Right lobe of liver (tissue), 6 donors: ENCODE data around the gene DMP1. TPM values are rescaled to one million over a fixed set of nuclear protein-coding genes. Genes with fewer than 3 reads are reported as not detected.

Experiments
- ATAC-seq, 4 donors: fragments of 200-7000 bp; cut with Tn5 transposase; one replicate each; pipeline ENCODE4 v1.9.1; 2020; ENCODE audit warnings: mild to moderate bottlenecking in 4 of 4, moderate library complexity in 4 of 4
- DNase-seq, 3 donors: peaks; one replicate each; pipeline ENCODE4 v3.0.0-alpha.2; 2020
- H3K27ac ChIP-seq, 3 donors: fragments of 200-600 bp; one replicate each; pipeline ENCODE4 v1.8.0; 2022
- H3K27me3 ChIP-seq, 2 donors: fragments of 200-600 bp; one replicate each; pipeline ENCODE4 v1.8.0; 2022
- H3K36me3 ChIP-seq, 4 donors: fragments of 200-600 bp; sonication (generic) in 1 of 4; one replicate each; pipeline versions ENCODE4 v1.5.1 to v1.8.0; 2017 to 2022; ENCODE audit warnings: control low read depth in 1 of 4
- H3K4me1 ChIP-seq, 4 donors: fragments of 200-600 bp; sonication (generic) in 1 of 4; one replicate each; pipeline versions ENCODE4 v1.5.1 to v1.8.0; 2017 to 2022; ENCODE audit warnings: control low read depth in 1 of 4
- H3K4me3 ChIP-seq, 3 donors: fragments of 200-600 bp; one replicate each; pipeline ENCODE4 v1.8.0; 2022
- H3K9me3 ChIP-seq, 4 donors: fragments of 200-600 bp; sonication (generic) in 1 of 4; one replicate each; pipeline versions ENCODE4 v1.5.1 to v1.8.0; 2017 to 2022; ENCODE audit warnings: control low read depth in 1 of 4
- CTCF ChIP-seq, 4 donors: fragments of 200-600 bp in 3 of 4; fragments of 450-650 bp in 1 of 4; IDR thresholded peaks; one replicate each; pipeline versions ENCODE4 v1.5.1 to v1.8.0; 2016 to 2022; ENCODE audit warnings: antibody characterized with exemption in 4 of 4, mild to moderate bottlenecking in 2 of 4
- POLR2A ChIP-seq: fragments of 450-650 bp; IDR thresholded peaks from one replicate; pipeline ENCODE4 v1.6.1; 2017; ENCODE audit warnings: antibody characterized with exemption, mild to moderate bottlenecking
- WGBS: methylation state at CpG from one replicate; pipeline ENCODE4 v1.1.6; 2018; ENCODE audit warnings: low coverage, low lambda C conversion rate; ENCODE audit not compliant: insufficient coverage; ENCODE audit errors: missing lambda C conversion rate; 5-methylcytosine and 5-hydroxymethylcytosine counted together
- intact Hi-C, 2 donors: fragments of 100-400 bp; cut with DNase I; formaldehyde crosslinking; loops; one replicate each; pipeline versions ENCODE4 v1.11.2 to v1.14.1; 2022
- total RNA-seq, 6 experiments: library from RNA; depleted of rRNA in 2 of 6; stranded (reverse); fragments of >200 nt in 2 of 6; fragmentation: NEBNext Ultra II Directional in 3 of 6; extraction: Animal tissue kit (Norgen Biotek cat#: 25700) in 3 of 6; gene quantifications; one replicate each; pipeline versions ENCODE4 v1.1.0 to v1.2.4, GENCODE V29; 2016 to 2023
- donor health status: DM: no; HTN: yes; CAD: no.
- donor health status: DM: no; HTN: no; CAD: no.
- donor health status: DM: no; HTN: no; CAD: no.
- donor health status: DM: no; HTN: yes; CAD: no.
- donor health status: DM: no; HTN: yes; CAD: no.

DMP1 gene
- total RNA-seq, 6 experiments from 2014 or later, result not detected

- TF ChIP-seq CTCF (IDR thresholded peaks at IDR 0.05) (no peak), POLR2A (no peak)
- no peak for ATAC-seq
- H3K27ac ChIP-seq, result no peak overlapping the region
Observed at GRCh38 chr4:87654487-87655044, 4.5 kb downstream of the DMP1 start.

GRCh38 chr4:87657525-87657924, 7.4 kb downstream of the DMP1 start:
- Histone ChIP-seq H3K27ac (no peak overlapping the region), H3K4me3 (no peak overlapping the region), H3K27me3 (no peaks in the 10 kb centered on the region), H3K36me3 (no peaks in the 10 kb centered on the region), H3K9me3 (no peaks in the 10 kb centered on the region), H3K4me1 (no peaks in the 10 kb centered on the region)
- intact Hi-C loops, result no loop called here
- DNase-seq (no peak), ATAC-seq (peak in 1 of 4 donors; percentile 48)
- 37% methylated on average over 3 of the region's 3 CpGs for WGBS
- TF ChIP-seq CTCF (IDR thresholded peaks at IDR 0.05) (no peak), POLR2A (no peak)

More at GRCh38 chr4:87654487-87655044, 4.5 kb downstream of the DMP1 start:
- Histone ChIP-seq H3K27me3 (no peaks in the 10 kb centered on the region), H3K36me3 (no peaks in the 10 kb centered on the region), H3K9me3 (no peaks in the 10 kb centered on the region), H3K4me1 (no peaks in the 10 kb centered on the region), H3K4me3 (no peak overlapping the region)
- 33% methylated on average over 1 of the region's 1 CpG for WGBS
- intact Hi-C loops, result no loop called here
- no peak for DNase-seq

GRCh38 chr4:87659247-87659931, 9.3 kb downstream of the DMP1 start:
- intact Hi-C loops, result no loop called here
- TF ChIP-seq POLR2A, result no peak
- TF ChIP-seq CTCF (IDR thresholded peaks at IDR 0.05), result no peak
- H3K27ac ChIP-seq, result no peak overlapping the region
- DNase-seq (no peak), ATAC-seq (no peak)
- no peaks in the 10 kb centered on the region for H3K27me3 ChIP-seq
- no peaks in the 10 kb centered on the region for H3K4me1 ChIP-seq
- WGBS, result 46% methylated on average over 2 of the region's 3 CpGs
- no peaks in the 10 kb centered on the region for H3K9me3 ChIP-seq
- no peak overlapping the region for H3K4me3 ChIP-seq
- H3K36me3 ChIP-seq, result no peaks in the 10 kb centered on the region

- no peaks in the 10 kb centered on the region for H3K27me3 ChIP-seq
- 61% methylated on average over 9 of the region's 9 CpGs for WGBS
- H3K27ac ChIP-seq, result no peak overlapping the region
- no peak for DNase-seq
- no peak for TF ChIP-seq POLR2A
- TF ChIP-seq CTCF (IDR thresholded peaks at IDR 0.05), result no peak
- H3K4me3 ChIP-seq, result no peak overlapping the region
- H3K9me3 ChIP-seq, result no peaks in the 10 kb centered on the region
- H3K4me1 ChIP-seq, result no peaks in the 10 kb centered on the region
- H3K36me3 ChIP-seq, result no peaks in the 10 kb centered on the region
- intact Hi-C loops, result no loop called here
- ATAC-seq, result no peak
Observed at GRCh38 chr4:87662871-87663270, 12.8 kb downstream of the DMP1 start.
